Large intestine (tissue), 3 donors: ENCODE measurements around the gene NBEAL2. TPM values are rescaled to one million over a fixed set of nuclear protein-coding genes. Genes with fewer than 3 reads are reported as not detected.

ENCODE experiments used
- DNase-seq, 2 donors: peaks; one replicate each; pipeline versions ENCODE4 v3.0.0 to v3.0.0-alpha.2; 2013
- H3K27ac ChIP-seq: one replicate; pipeline ENCODE4 v1.5.1; 2013; ENCODE audit warnings: low read length
- H3K27me3 ChIP-seq: 2 replicates; pipeline ENCODE4 v1.6.1; 2013; ENCODE audit warnings: low read length; ENCODE audit not compliant: control insufficient read depth, insufficient read depth
- H3K36me3 ChIP-seq: 2 replicates; pipeline ENCODE4 v1.6.1; 2013; ENCODE audit warnings: low read length; ENCODE audit not compliant: control insufficient read depth, insufficient read depth
- H3K4me1 ChIP-seq: one replicate; pipeline ENCODE4 v1.6.1; 2013; ENCODE audit warnings: low read length; ENCODE audit not compliant: control insufficient read depth, insufficient read depth
- H3K4me3 ChIP-seq: one replicate; pipeline ENCODE4 v1.5.1; 2013; ENCODE audit warnings: low read length
- H3K9me3 ChIP-seq: one replicate; pipeline ENCODE4 v1.6.1; 2013; ENCODE audit warnings: mild to moderate bottlenecking, low read depth, low read length, moderate library complexity; ENCODE audit not compliant: control insufficient read depth
- WGBS: methylation state at CpG from one replicate; pipeline ENCODE4 v1.1.5; 2013; ENCODE audit warnings: low lambda C conversion rate; ENCODE audit not compliant: insufficient coverage; 5-methylcytosine and 5-hydroxymethylcytosine counted together
- polyA plus RNA-seq: library from polyadenylated mRNA; unstranded; fragments of 120-200 nt; gene quantifications from one replicate; pipeline ENCODE4 v1.2.1, GENCODE V29; 2013

Gene NBEAL2
- polyA plus RNA-seq, 1 donor: 40.8 TPM

- Histone ChIP-seq H3K27me3 (no peaks in the 10 kb centered on the region), H3K9me3 (no peaks in the 10 kb centered on the region), H3K4me1 (peaks cover 42% of the 10 kb centered on the region), H3K36me3 (peaks cover 3% of the 10 kb centered on the region), H3K4me3 (peak within 1 kb of the TSS; percentile 91), H3K27ac (peak within 1 kb of the TSS; percentile 93)
- DNase-seq: peak; percentile 98 to 99
- no CpG with 5 or more reads among the region's 64 CpGs for WGBS
Measured at GRCh38 chr3:46976326-46977190, 2.9 kb upstream of the NBEAL2 start, which contains the start of gene CCDC12. Gene CCDC12 (minus strand): TSS chr3:46976745. CDS start chr3:46976732, 13 bp downstream.

DNA sequence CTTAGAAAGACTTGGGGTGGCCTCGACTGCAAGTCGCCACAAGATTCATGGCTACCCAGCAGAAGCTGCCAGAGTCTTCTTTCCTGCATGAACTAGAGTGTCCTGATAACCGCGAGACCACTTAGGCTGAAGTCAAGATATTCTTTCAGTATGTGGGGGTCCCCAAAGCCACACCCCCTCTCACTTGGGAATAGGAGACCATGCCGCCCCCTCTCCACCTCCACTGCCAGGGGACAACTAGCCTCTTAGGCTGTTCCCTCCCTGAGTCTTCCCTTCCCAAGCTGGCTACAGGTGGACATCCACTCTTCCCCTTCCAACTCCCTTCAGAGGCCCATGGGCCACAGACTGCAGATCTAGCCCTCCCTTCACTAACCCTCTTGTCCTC, 1.7 kb upstream of the NBEAL2 start:
- WGBS: no CpG with 5 or more reads among the region's 5 CpGs
- Histone ChIP-seq H3K27ac (no peak overlapping the region), H3K4me1 (peaks cover 49% of the 10 kb centered on the region), H3K9me3 (no peaks in the 10 kb centered on the region), H3K4me3 (no peak overlapping the region), H3K27me3 (no peaks in the 10 kb centered on the region), H3K36me3 (no peaks in the 10 kb centered on the region)
- DNase-seq: no peak

- no peaks in the 10 kb centered on the region for H3K9me3 ChIP-seq
- no peak for DNase-seq
- no CpG with 5 or more reads among the region's 9 CpGs for WGBS
- no peak overlapping the region for H3K4me3 ChIP-seq
- H3K4me1 ChIP-seq: peaks cover 49% of the 10 kb centered on the region
- no peaks in the 10 kb centered on the region for H3K27me3 ChIP-seq
- H3K27ac ChIP-seq: no peak overlapping the region
- H3K36me3 ChIP-seq: no peaks in the 10 kb centered on the region
Measured at GRCh38 chr3:46978381-46978780, 1.1 kb upstream of the NBEAL2 start.

- WGBS: no CpG with 5 or more reads among the region's 40 CpGs
- H3K36me3 ChIP-seq: no peaks in the 10 kb centered on the region
- peak overlapping the region; percentile 71 for H3K4me3 ChIP-seq
- peak overlapping the region; percentile 30 for H3K27ac ChIP-seq
- no peaks in the 10 kb centered on the region for H3K27me3 ChIP-seq
- H3K9me3 ChIP-seq: no peaks in the 10 kb centered on the region
- DNase-seq: no peak
- H3K4me1 ChIP-seq: peaks cover 45% of the 10 kb centered on the region
Measured at GRCh38 chr3:46979958-46980497, 562 bp downstream of the NBEAL2 start.

GRCh38 chr3:46981932-46982471, 2.5 kb downstream of the NBEAL2 start:
- Histone ChIP-seq H3K4me3 (no peak overlapping the region), H3K4me1 (peaks cover 56% of the 10 kb centered on the region)
- peak in 1 of 2 donors; percentile 72 for DNase-seq

GRCh38 chr3:46982546-46982945, 3.1 kb downstream of the NBEAL2 start:
- Histone ChIP-seq H3K27ac (peak overlapping the region; percentile 18), H3K27me3 (no peaks in the 10 kb centered on the region), H3K36me3 (no peaks in the 10 kb centered on the region), H3K9me3 (no peaks in the 10 kb centered on the region), H3K4me3 (no peak overlapping the region), H3K4me1 (peaks cover 58% of the 10 kb centered on the region)
- no peak for DNase-seq
- no CpG with 5 or more reads among the region's 2 CpGs for WGBS

More at GRCh38 chr3:46981932-46982471, 2.5 kb downstream of the NBEAL2 start:
- Histone ChIP-seq H3K27me3 (no peaks in the 10 kb centered on the region), H3K27ac (peak overlapping the region; percentile 66), H3K36me3 (no peaks in the 10 kb centered on the region), H3K9me3 (no peaks in the 10 kb centered on the region)
- WGBS: no CpG with 5 or more reads among the region's 5 CpGs

- no peak for DNase-seq
- Histone ChIP-seq H3K4me1 (peaks cover 48% of the 10 kb centered on the region), H3K36me3 (peaks cover 9% of the 10 kb centered on the region), H3K27me3 (no peaks in the 10 kb centered on the region), H3K9me3 (no peaks in the 10 kb centered on the region), H3K4me3 (no peak overlapping the region), H3K27ac (no peak overlapping the region)
- WGBS: no CpG with 5 or more reads among the region's 11 CpGs
Measured at GRCh38 chr3:46984591-46985459, 5.4 kb downstream of the NBEAL2 start.

- WGBS: no CpG with 5 or more reads among the region's 5 CpGs
- no peaks in the 10 kb centered on the region for H3K9me3 ChIP-seq
- no peaks in the 10 kb centered on the region for H3K27me3 ChIP-seq
- H3K27ac ChIP-seq: no peak overlapping the region
- DNase-seq: no peak
- peaks cover 12% of the 10 kb centered on the region for H3K36me3 ChIP-seq
- H3K4me3 ChIP-seq: no peak overlapping the region
- peaks cover 48% of the 10 kb centered on the region for H3K4me1 ChIP-seq
Measured at GRCh38 chr3:46985588-46985987, 6.1 kb downstream of the NBEAL2 start.

- Histone ChIP-seq H3K4me1 (peaks cover 46% of the 10 kb centered on the region), H3K27ac (no peak overlapping the region), H3K9me3 (no peaks in the 10 kb centered on the region), H3K4me3 (no peak overlapping the region), H3K36me3 (peaks cover 18% of the 10 kb centered on the region), H3K27me3 (no peaks in the 10 kb centered on the region)
- DNase-seq: no peak
- WGBS: no CpG with 5 or more reads among the region's 4 CpGs
Measured at GRCh38 chr3:46986055-46986730, 6.7 kb downstream of the NBEAL2 start.
